ENCODE data around the gene NTM. TPM values are rescaled to one million over a fixed set of nuclear protein-coding genes. Genes with fewer than 3 reads are reported as not detected.
"Not testable (repeated sequence)": the region's sequence is repeated elsewhere in the genome, so short reads cannot be mapped to it uniquely, and the experiment has no call there.

Gene NTM
- total RNA-seq, 1 donor: not detected

- no peak for DNase-seq (ENCODE audit: low read depth in 2 of 3, low spot score in 2 of 3)
These were observed 976.2 kb downstream of the NTM start for GRCh38 chr11:132346558-132347148.

- no peak for DNase-seq (ENCODE audit: low read depth in 2 of 3, low spot score in 2 of 3)
These were observed 977.0 kb downstream of the NTM start for GRCh38 chr11:132347156-132348090.

- no peak for DNase-seq (ENCODE audit: low read depth in 2 of 3, low spot score in 2 of 3)
These were observed 979.7 kb downstream of the NTM start for GRCh38 chr11:132349811-132350733.

- DNase-seq (ENCODE audit: low read depth in 2 of 3, low spot score in 2 of 3): no peak
These were observed 980.6 kb downstream of the NTM start for GRCh38 chr11:132351050-132351449.

- DNase-seq (ENCODE audit: low read depth in 2 of 3, low spot score in 2 of 3): no peak
These were observed 982.1 kb downstream of the NTM start for GRCh38 chr11:132352497-132352896.

- DNase-seq (ENCODE audit: low read depth in 2 of 3, low spot score in 2 of 3): no peak
These were observed 982.8 kb downstream of the NTM start for GRCh38 chr11:132353255-132353654.

- no peak for DNase-seq (ENCODE audit: low read depth in 2 of 3, low spot score in 2 of 3)
These were observed 987.6 kb downstream of the NTM start for GRCh38 chr11:132357811-132358572.

- no peak for DNase-seq (ENCODE audit: low read depth in 2 of 3, low spot score in 2 of 3)
These were observed 988.1 kb downstream of the NTM start for GRCh38 chr11:132358573-132358953.

GRCh38 chr11:132361011-132361550 is 990.7 kb downstream of the NTM start:
- DNase-seq (ENCODE audit: low read depth in 2 of 3, low spot score in 2 of 3): no peak

- DNase-seq (ENCODE audit: low read depth in 2 of 3, low spot score in 2 of 3): no peak
These were observed 995.2 kb downstream of the NTM start for GRCh38 chr11:132365650-132366049.

GRCh38 chr11:132367293-132367692 is 996.9 kb downstream of the NTM start:
- no peak for DNase-seq (ENCODE audit: low read depth in 2 of 3, low spot score in 2 of 3)

GRCh38 chr11:132370114-132370513 is 999.7 kb downstream of the NTM start:
- DNase-seq (ENCODE audit: low read depth in 2 of 3, low spot score in 2 of 3): not testable (repeated sequence)

- DNase-seq (ENCODE audit: low read depth in 2 of 3, low spot score in 2 of 3): no peak
These were observed 1003.2 kb downstream of the NTM start for GRCh38 chr11:132373405-132374143.

- no peak for DNase-seq (ENCODE audit: low read depth in 2 of 3, low spot score in 2 of 3)
These were observed 1009.1 kb downstream of the NTM start for GRCh38 chr11:132379540-132379939.

Small RNA genes lying within 50 kb of the gene (small RNA-seq; reads per million reads assigned to genes)
- not detected for gene RNU6ATAC12P

All from hematopoietic multipotent progenitor cell (in vitro differentiated cells).